Endodermal cell (in vitro differentiated cells): ENCODE measurements around the gene SEZ6L. TPM values are rescaled to one million over a fixed set of nuclear protein-coding genes. Genes with fewer than 3 reads are reported as not detected.

Source experiments
- DNase-seq: peaks from one replicate; pipeline ENCODE4 v3.0.0-alpha.2; 2017
- H3K27ac ChIP-seq: 2 replicates; pipeline ENCODE4 v1.5.1; 2013; ENCODE audit warnings: mild to moderate bottlenecking, low read depth, low read length, moderate library complexity
- H3K27me3 ChIP-seq: 2 replicates; pipeline ENCODE4 v1.6.1; 2013; ENCODE audit warnings: mild to moderate bottlenecking, low read length, moderate library complexity; ENCODE audit not compliant: insufficient read depth, control insufficient read depth, poor library complexity, severe bottlenecking
- H3K36me3 ChIP-seq: 2 replicates; pipeline ENCODE4 v1.7.0; 2013; ENCODE audit warnings: mild to moderate bottlenecking, low read length, moderate library complexity; ENCODE audit not compliant: control insufficient read depth, insufficient read depth
- H3K4me1 ChIP-seq: one replicate; pipeline ENCODE4 v1.7.0; 2013; ENCODE audit warnings: low read length; ENCODE audit not compliant: control insufficient read depth, insufficient read depth
- H3K4me3 ChIP-seq: 2 replicates; pipeline ENCODE4 v1.5.1; 2013; ENCODE audit warnings: mild to moderate bottlenecking, low read length, moderate library complexity
- H3K9ac ChIP-seq: 2 replicates; pipeline ENCODE4 v1.6.1; 2013; ENCODE audit warnings: mild to moderate bottlenecking, low read length, moderate library complexity; ENCODE audit not compliant: poor library complexity, severe bottlenecking; ENCODE audit errors: extremely low read depth
- H3K9me3 ChIP-seq: 2 replicates; pipeline ENCODE4 v1.6.1; 2013; ENCODE audit warnings: mild to moderate bottlenecking, low read length, moderate library complexity; ENCODE audit not compliant: control insufficient read depth
- H3K27ac Mint-ChIP-seq: 2 replicates; pipeline ENCODE4 v1.8.0; 2020; ENCODE audit warnings: mixed read lengths
- H3K27me3 Mint-ChIP-seq: 2 replicates; pipeline ENCODE4 v1.8.0; 2021; ENCODE audit warnings: mild to moderate bottlenecking, mixed read lengths; ENCODE audit not compliant: insufficient read depth
- H3K36me3 Mint-ChIP-seq: 2 replicates; pipeline ENCODE4 v1.8.0; 2020; ENCODE audit warnings: low read depth, mixed read lengths
- H3K4me1 Mint-ChIP-seq: 2 replicates; pipeline ENCODE4 v1.8.0; 2020; ENCODE audit warnings: mixed read lengths
- H3K4me3 Mint-ChIP-seq: 2 replicates; pipeline ENCODE4 v1.8.0; 2020; ENCODE audit warnings: mild to moderate bottlenecking, moderate library complexity, mixed read lengths
- H3K9me3 Mint-ChIP-seq: 2 replicates; pipeline ENCODE4 v1.8.0; 2020; ENCODE audit warnings: mild to moderate bottlenecking, mixed read lengths
- CTCF ChIP-seq: fragments of 200-600 bp; sonication (generic); conservative IDR thresholded peaks from 2 replicates; pipeline ENCODE4 v1.5.0; 2021; ENCODE audit warnings: antibody characterized with exemption, mild to moderate bottlenecking
- WGBS, 2 experiments: methylation state at CpG; one replicate each; pipeline versions ENCODE4 v1.1.5 to v1.1.7; 2013; ENCODE audit warnings: missing lambda C conversion rate in 2 of 2, mixed read lengths in 1 of 2; ENCODE audit not compliant: insufficient coverage in 1 of 2, insufficient read length in 1 of 2; 5-methylcytosine and 5-hydroxymethylcytosine counted together
- total RNA-seq, 2 donors: library from RNA; stranded (reverse); fragmentation: NEBNext Ultra II Directional in 1 of 2; extraction: Animal tissue kit (Norgen Biotek cat#: 25700) in 1 of 2; gene quantifications; 2 replicates in 1 of 2; 3 replicates in 1 of 2; pipeline ENCODE4 v1.2.1, GENCODE V29; 2021

Gene SEZ6L
- total RNA-seq, 2 donors from 2014 or later, result 32.1 to 39.4 TPM

- H3K27ac ChIP-seq, result no peak overlapping the region
- no peaks in the 10 kb centered on the region for H3K9me3 Mint-ChIP-seq
- DNase-seq, result peak; percentile 29
- peaks cover 6% of the 10 kb centered on the region for H3K36me3 Mint-ChIP-seq
- no peak overlapping the region for H3K9ac ChIP-seq
- no peaks in the 10 kb centered on the region for H3K27me3 ChIP-seq
- H3K4me3 ChIP-seq, result no peak overlapping the region
- 78 to 90% methylated on average over 6 to 7 of the region's 7 CpGs for WGBS, 2 experiments
- H3K9me3 ChIP-seq, result no peaks in the 10 kb centered on the region
- no peaks in the 10 kb centered on the region for H3K4me1 Mint-ChIP-seq
- H3K4me1 ChIP-seq, result no peaks in the 10 kb centered on the region
- TF ChIP-seq CTCF, result no peak
- no peak overlapping the region for H3K27ac Mint-ChIP-seq
- no peaks in the 10 kb centered on the region for H3K27me3 Mint-ChIP-seq
- H3K36me3 ChIP-seq, result no peaks in the 10 kb centered on the region
- H3K4me3 Mint-ChIP-seq, result no peak overlapping the region
Observed at GRCh38 chr22:26226538-26227297, 57.5 kb downstream of the SEZ6L start.

GRCh38 chr22:26229910-26230309 lies 60.6 kb downstream of the SEZ6L start:
- Mint-ChIP-seq H3K4me3 (no peak overlapping the region), H3K27ac (no peak overlapping the region), H3K4me1 (no peaks in the 10 kb centered on the region), H3K36me3 (peaks cover 6% of the 10 kb centered on the region), H3K9me3 (no peaks in the 10 kb centered on the region), H3K27me3 (peaks cover 2% of the 10 kb centered on the region)
- peak; percentile 3 for DNase-seq
- H3K9me3 ChIP-seq, result no peaks in the 10 kb centered on the region
- H3K4me3 ChIP-seq, result no peak overlapping the region
- H3K4me1 ChIP-seq, result no peaks in the 10 kb centered on the region
- WGBS, 2 experiments, result 89 to 92% methylated on average over 4 of the region's 4 CpGs
- no peak overlapping the region for H3K9ac ChIP-seq
- H3K27me3 ChIP-seq, result no peaks in the 10 kb centered on the region
- H3K36me3 ChIP-seq, result no peaks in the 10 kb centered on the region
- no peak overlapping the region for H3K27ac ChIP-seq
- no peak for TF ChIP-seq CTCF

GRCh38 chr22:26234296-26234695 lies 65.0 kb downstream of the SEZ6L start:
- Histone ChIP-seq H3K36me3 (no peaks in the 10 kb centered on the region), H3K27ac (no peak overlapping the region), H3K9ac (no peak overlapping the region), H3K27me3 (no peaks in the 10 kb centered on the region), H3K9me3 (no peaks in the 10 kb centered on the region), H3K4me1 (no peaks in the 10 kb centered on the region), H3K4me3 (no peak overlapping the region)
- no peaks in the 10 kb centered on the region for H3K9me3 Mint-ChIP-seq
- no peak for TF ChIP-seq CTCF
- no peaks in the 10 kb centered on the region for H3K4me1 Mint-ChIP-seq
- H3K4me3 Mint-ChIP-seq, result no peak overlapping the region
- H3K27ac Mint-ChIP-seq, result no peak overlapping the region
- peaks cover 6% of the 10 kb centered on the region for H3K36me3 Mint-ChIP-seq
- H3K27me3 Mint-ChIP-seq, result peaks cover 2% of the 10 kb centered on the region
- DNase-seq, result no peak
- WGBS, 2 experiments, result 87 to 88% methylated on average over 5 of the region's 5 CpGs
